DOHH2 (cell line): Measurements from ENCODE around the gene PRDM16.

Experiments used
- H3F3A ChIP-seq: fragments of 200-600 bp; sonication (generic), shearing (Covaris generic); 2 replicates; pipeline ENCODE4 v1.6.0; 2016; ENCODE audit warnings: antibody characterized with exemption, mild to moderate bottlenecking; ENCODE audit not compliant: control insufficient read depth, insufficient read depth
- H3K27ac ChIP-seq: fragments of 200-600 bp; sonication (generic); 2 replicates; pipeline ENCODE4 v1.5.1; 2014; ENCODE audit warnings: low read depth, mild to moderate bottlenecking, low read length, moderate library complexity
- H3K27me3 ChIP-seq: fragments of 200-600 bp; sonication (generic); 2 replicates; pipeline ENCODE4 v1.6.1; 2014; ENCODE audit warnings: mild to moderate bottlenecking, low read length, mixed read lengths; ENCODE audit not compliant: control insufficient read depth
- H3K36me3 ChIP-seq: fragments of 200-600 bp; sonication (generic); 2 replicates; pipeline ENCODE4 v1.6.1; 2014; ENCODE audit warnings: mild to moderate bottlenecking, low read length, moderate library complexity, mixed read lengths; ENCODE audit not compliant: control insufficient read depth
- H3K4me1 ChIP-seq: fragments of 200-600 bp; sonication (generic); 2 replicates; pipeline ENCODE4 v1.6.1; 2014; ENCODE audit warnings: mild to moderate bottlenecking, low read length, mixed read lengths; ENCODE audit not compliant: control insufficient read depth
- H3K4me2 ChIP-seq: fragments of 200-600 bp; sonication (generic); 2 replicates; pipeline ENCODE4 v1.6.0; 2014; ENCODE audit warnings: mild to moderate bottlenecking, low read length, moderate library complexity
- H3K4me3 ChIP-seq: fragments of 200-600 bp; sonication (generic); 2 replicates; pipeline ENCODE4 v1.5.1; 2014; ENCODE audit warnings: mild to moderate bottlenecking, low read length, mixed read lengths
- H3K79me2 ChIP-seq: fragments of 200-600 bp; sonication (generic); 2 replicates; pipeline ENCODE4 v1.6.1; 2014; ENCODE audit warnings: mild to moderate bottlenecking, low read length, mixed read lengths; ENCODE audit not compliant: control insufficient read depth
- H3K9me2 ChIP-seq: fragments of 200-600 bp; sonication (generic); replicated peaks from 2 replicates; pipeline ENCODE4 v1.6.1; 2014; ENCODE audit warnings: mild to moderate bottlenecking, low read length, mixed read lengths; ENCODE audit not compliant: control insufficient read depth
- H3K9me3 ChIP-seq: fragments of 200-600 bp; sonication (generic); 2 replicates; pipeline ENCODE4 v1.6.1; 2014; ENCODE audit warnings: antibody characterized with exemption, low read length, mixed read lengths; ENCODE audit not compliant: control insufficient read depth, insufficient read depth
- H4K20me1 ChIP-seq: fragments of 200-600 bp; sonication (generic); 2 replicates; pipeline ENCODE4 v1.6.0; 2014; ENCODE audit warnings: low read depth, mild to moderate bottlenecking, antibody characterized with exemption, low read length, moderate library complexity; ENCODE audit not compliant: control insufficient read depth, insufficient read depth
- EZH2phosphoT487 ChIP-seq: fragments of 200-600 bp; sonication (generic); IDR thresholded peaks from 2 replicates; pipeline ENCODE4 v1.6.1; 2017; ENCODE audit warnings: borderline replicate concordance, mild to moderate bottlenecking, antibody characterized with exemption, low read length, moderate library complexity, mixed read lengths
- TF ChIP-seq, protein P1 (sequence below): fragments of 200-600 bp; sonication (generic); IDR thresholded peaks from one replicate; pipeline ENCODE4 v1.5.1; 2014; ENCODE audit warnings: antibody characterized with exemption, mild to moderate bottlenecking, low read depth, low read length; ENCODE audit not compliant: poor library complexity, severe bottlenecking

PRDM16 gene

DNA sequence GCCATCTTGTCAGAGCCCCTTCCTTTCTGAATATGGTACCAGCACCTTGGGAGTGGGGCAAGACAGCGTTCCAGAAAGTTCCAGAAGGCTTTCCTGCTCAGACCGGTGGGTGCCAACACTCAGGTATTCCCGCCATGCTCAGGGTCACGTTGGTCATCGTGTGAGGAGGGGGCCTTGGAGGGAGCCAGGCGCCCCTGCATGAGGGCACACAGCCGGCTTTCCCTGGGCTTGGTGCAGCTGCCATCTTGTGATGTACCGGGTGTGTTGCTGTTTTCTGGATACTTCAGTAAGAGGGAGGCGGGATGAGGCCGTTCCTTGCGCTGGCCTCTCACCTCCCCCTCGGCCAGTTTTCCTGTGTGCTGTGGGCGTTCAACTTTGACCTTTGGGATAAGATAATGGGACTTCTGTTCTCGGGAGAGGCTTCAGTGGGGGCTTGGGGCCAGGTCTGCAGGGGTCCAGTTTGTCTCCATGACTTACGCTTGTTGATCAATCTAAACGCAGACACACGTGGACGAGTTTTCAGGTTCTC, 69.7 kb downstream of the PRDM16 start:
- H3F3A ChIP-seq = no peaks in the 10 kb centered on the region
- no peaks in the 10 kb centered on the region for H3K79me2 ChIP-seq
- H3K4me1 ChIP-seq = no peaks in the 10 kb centered on the region
- TF ChIP-seq, protein P1, sequence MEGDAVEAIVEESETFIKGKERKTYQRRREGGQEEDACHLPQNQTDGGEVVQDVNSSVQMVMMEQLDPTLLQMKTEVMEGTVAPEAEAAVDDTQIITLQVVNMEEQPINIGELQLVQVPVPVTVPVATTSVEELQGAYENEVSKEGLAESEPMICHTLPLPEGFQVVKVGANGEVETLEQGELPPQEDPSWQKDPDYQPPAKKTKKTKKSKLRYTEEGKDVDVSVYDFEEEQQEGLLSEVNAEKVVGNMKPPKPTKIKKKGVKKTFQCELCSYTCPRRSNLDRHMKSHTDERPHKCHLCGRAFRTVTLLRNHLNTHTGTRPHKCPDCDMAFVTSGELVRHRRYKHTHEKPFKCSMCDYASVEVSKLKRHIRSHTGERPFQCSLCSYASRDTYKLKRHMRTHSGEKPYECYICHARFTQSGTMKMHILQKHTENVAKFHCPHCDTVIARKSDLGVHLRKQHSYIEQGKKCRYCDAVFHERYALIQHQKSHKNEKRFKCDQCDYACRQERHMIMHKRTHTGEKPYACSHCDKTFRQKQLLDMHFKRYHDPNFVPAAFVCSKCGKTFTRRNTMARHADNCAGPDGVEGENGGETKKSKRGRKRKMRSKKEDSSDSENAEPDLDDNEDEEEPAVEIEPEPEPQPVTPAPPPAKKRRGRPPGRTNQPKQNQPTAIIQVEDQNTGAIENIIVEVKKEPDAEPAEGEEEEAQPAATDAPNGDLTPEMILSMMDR = no peak
- TF ChIP-seq EZH2phosphoT487 = no peak
- H4K20me1 ChIP-seq = no peaks in the 10 kb centered on the region
- H3K36me3 ChIP-seq = no peaks in the 10 kb centered on the region
- H3K9me2 ChIP-seq = no peaks in the 10 kb centered on the region
- H3K4me2 ChIP-seq = no peak overlapping the region
- H3K9me3 ChIP-seq = no peaks in the 10 kb centered on the region
- H3K4me3 ChIP-seq = no peak overlapping the region
- no peaks in the 10 kb centered on the region for H3K27me3 ChIP-seq
- no peak overlapping the region for H3K27ac ChIP-seq

DNA sequence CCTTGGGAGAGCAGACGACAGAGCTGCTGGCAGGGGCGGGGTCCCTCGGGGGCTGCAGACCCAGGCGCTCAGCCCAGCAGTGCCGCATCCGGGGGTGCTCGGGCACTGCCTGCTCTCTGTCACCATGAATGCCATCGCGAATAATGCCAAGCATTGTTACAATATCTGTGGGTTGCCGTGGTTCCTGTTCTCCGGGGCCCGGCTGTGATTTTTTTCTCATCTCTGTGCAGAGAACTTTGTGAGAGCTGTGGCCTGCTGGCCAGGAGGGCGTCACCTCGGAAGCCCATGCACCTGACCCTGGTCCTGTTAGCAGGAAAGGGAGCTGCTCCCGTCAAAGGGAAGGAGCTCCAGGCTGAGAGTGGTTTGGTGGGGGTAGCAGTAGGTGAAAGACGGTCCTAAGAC, 70.4 kb downstream of the PRDM16 start:
- Histone ChIP-seq H3K9me2 (no peaks in the 10 kb centered on the region), H3K4me2 (no peak overlapping the region), H3K9me3 (no peaks in the 10 kb centered on the region), H3K79me2 (no peaks in the 10 kb centered on the region), H3K27me3 (no peaks in the 10 kb centered on the region), H4K20me1 (no peaks in the 10 kb centered on the region), H3K4me1 (no peaks in the 10 kb centered on the region), H3K4me3 (no peak overlapping the region), H3F3A (no peaks in the 10 kb centered on the region), H3K36me3 (no peaks in the 10 kb centered on the region), H3K27ac (no peak overlapping the region)
- no peak for TF ChIP-seq EZH2phosphoT487
- TF ChIP-seq, protein P1 = no peak

DNA sequence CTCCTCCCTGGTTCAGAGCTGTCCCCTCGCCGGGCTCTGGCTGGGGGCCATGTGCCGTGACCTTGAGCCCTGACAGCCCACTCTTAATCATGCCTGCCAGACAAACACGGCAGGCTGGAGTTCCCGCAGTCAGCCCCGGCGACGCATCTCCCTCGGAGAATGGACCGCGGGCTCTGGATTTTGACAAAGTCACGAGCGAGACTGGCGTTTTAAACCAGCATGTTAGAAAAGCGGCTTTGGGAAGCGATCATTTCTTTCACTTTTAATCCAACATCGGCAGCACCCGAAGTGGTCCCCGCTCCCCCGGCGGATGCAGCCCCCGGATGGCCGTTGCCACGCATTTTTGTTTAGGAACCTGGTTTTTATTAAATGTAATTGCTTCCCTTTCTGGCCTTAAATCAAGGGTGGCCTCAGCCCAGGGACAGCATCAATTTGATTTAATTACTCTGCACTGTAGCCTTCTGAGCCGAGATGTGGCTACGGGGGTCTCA, 70.9 kb downstream of the PRDM16 start:
- H3K4me2 ChIP-seq = no peak overlapping the region
- H3F3A ChIP-seq = no peaks in the 10 kb centered on the region
- H3K79me2 ChIP-seq = no peaks in the 10 kb centered on the region
- no peak overlapping the region for H3K4me3 ChIP-seq
- no peaks in the 10 kb centered on the region for H3K9me2 ChIP-seq
- H3K27ac ChIP-seq = no peak overlapping the region
- no peaks in the 10 kb centered on the region for H3K4me1 ChIP-seq
- H3K36me3 ChIP-seq = no peaks in the 10 kb centered on the region
- no peaks in the 10 kb centered on the region for H4K20me1 ChIP-seq
- no peak for TF ChIP-seq EZH2phosphoT487
- TF ChIP-seq, protein P1 = no peak
- H3K9me3 ChIP-seq = no peaks in the 10 kb centered on the region
- H3K27me3 ChIP-seq = no peaks in the 10 kb centered on the region

DNA sequence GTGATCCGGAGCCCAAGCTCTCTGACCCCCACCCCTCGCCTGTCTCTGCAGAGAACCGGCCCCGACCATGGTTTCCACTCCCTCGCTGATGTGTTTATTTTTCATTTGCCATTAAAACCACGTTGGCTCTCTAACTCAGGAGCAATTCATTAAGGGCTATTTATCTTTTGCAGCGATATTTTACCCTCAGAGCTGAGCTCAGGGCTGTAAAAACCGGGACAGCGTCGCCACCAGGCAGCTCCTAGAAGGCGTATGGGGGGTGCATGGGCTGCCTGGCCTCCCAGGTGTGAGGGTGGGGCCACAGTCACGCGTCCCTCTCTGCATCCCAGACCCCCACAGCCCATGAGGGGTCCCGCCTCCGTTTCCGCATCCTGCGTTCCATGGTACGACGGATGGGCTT, 71.4 kb downstream of the PRDM16 start:
- Histone ChIP-seq H3K9me2 (no peaks in the 10 kb centered on the region), H4K20me1 (no peaks in the 10 kb centered on the region), H3F3A (no peaks in the 10 kb centered on the region), H3K4me1 (no peaks in the 10 kb centered on the region), H3K4me3 (no peak overlapping the region), H3K9me3 (no peaks in the 10 kb centered on the region), H3K4me2 (no peak overlapping the region), H3K36me3 (no peaks in the 10 kb centered on the region), H3K27me3 (no peaks in the 10 kb centered on the region), H3K27ac (no peak overlapping the region), H3K79me2 (no peaks in the 10 kb centered on the region)
- TF ChIP-seq EZH2phosphoT487 = no peak
